Liver (tissue), 9 donors: ENCODE results near the gene GDF9. TPM values are rescaled to one million over a fixed set of nuclear protein-coding genes. Genes with fewer than 3 reads are reported as not detected.

Experiments used
- DNase-seq: peaks from one replicate; pipeline ENCODE4 v3.0.0-alpha.2; 2017; ENCODE audit warnings: low spot score
- H3K27ac ChIP-seq, 2 donors: one replicate each; pipeline ENCODE4 v1.7.0; 2013; ENCODE audit warnings: inconsistent platforms in 2 of 2, low read length in 2 of 2, control low read depth in 1 of 2, low read depth in 1 of 2, mild to moderate bottlenecking in 1 of 2
- H3K27me3 ChIP-seq, 4 donors: one replicate each; pipeline versions ENCODE4 v1.6.1 to v1.7.0; 2013; ENCODE audit warnings: low read length in 3 of 4, inconsistent platforms in 1 of 4, mild to moderate bottlenecking in 1 of 4, moderate library complexity in 1 of 4; ENCODE audit not compliant: control insufficient read depth in 4 of 4, insufficient read depth in 4 of 4
- H3K36me3 ChIP-seq, 4 donors: one replicate each; pipeline versions ENCODE4 v1.6.1 to v1.7.0; 2013; ENCODE audit warnings: low read length in 3 of 4, mild to moderate bottlenecking in 3 of 4, low read depth in 1 of 4, moderate library complexity in 1 of 4; ENCODE audit not compliant: control insufficient read depth in 4 of 4, insufficient read depth in 3 of 4
- H3K4me1 ChIP-seq, 4 donors: one replicate each; pipeline versions ENCODE4 v1.6.1 to v1.7.0; 2013; ENCODE audit warnings: low read length in 3 of 4, mild to moderate bottlenecking in 3 of 4, moderate library complexity in 1 of 4; ENCODE audit not compliant: control insufficient read depth in 4 of 4, insufficient read depth in 4 of 4
- H3K4me3 ChIP-seq, 3 donors: one replicate each; pipeline versions ENCODE4 v1.6.1 to v1.7.0; 2013; ENCODE audit warnings: low read length in 3 of 3, control low read depth in 1 of 3, low read depth in 1 of 3, mild to moderate bottlenecking in 1 of 3
- H3K9ac ChIP-seq, 2 donors: one replicate each; pipeline ENCODE4 v1.7.0; 2013; ENCODE audit warnings: low read length in 2 of 2, mild to moderate bottlenecking in 2 of 2, moderate library complexity in 2 of 2, control low read depth in 1 of 2, low read depth in 1 of 2
- H3K9me3 ChIP-seq, 4 donors: one replicate each; pipeline versions ENCODE4 v1.6.1 to v1.7.0; 2013; ENCODE audit warnings: low read length in 3 of 4; ENCODE audit not compliant: control insufficient read depth in 4 of 4
- EGR1 ChIP-seq, 2 donors: IDR thresholded peaks; 2 replicates each; pipeline ENCODE4 v1.6.1; 2016 to 2018; ENCODE audit warnings: antibody characterized with exemption in 2 of 2, low read depth in 2 of 2
- FOXA1 ChIP-seq: IDR thresholded peaks from 2 replicates; pipeline ENCODE4 v1.6.1; 2016; ENCODE audit warnings: antibody characterized with exemption
- FOXA2 ChIP-seq: IDR thresholded peaks from 2 replicates; pipeline ENCODE4 v1.6.1; 2016; ENCODE audit warnings: antibody characterized with exemption
- GABPA ChIP-seq, 2 donors: IDR thresholded peaks in 1 of 2; conservative IDR thresholded peaks in 1 of 2; 2 replicates each; pipeline ENCODE4 v1.6.1; 2016; ENCODE audit warnings: antibody characterized with exemption in 2 of 2, mild to moderate bottlenecking in 1 of 2, moderate library complexity in 1 of 2
- HNF4A ChIP-seq, 2 donors: conservative IDR thresholded peaks; 2 replicates each; pipeline ENCODE4 v1.6.1; 2016; ENCODE audit warnings: antibody characterized with exemption in 2 of 2, mild to moderate bottlenecking in 2 of 2
- HNF4G ChIP-seq: IDR thresholded peaks from 2 replicates; pipeline ENCODE4 v1.6.1; 2016; ENCODE audit warnings: antibody characterized with exemption
- NR2F2 ChIP-seq: IDR thresholded peaks from 2 replicates; pipeline ENCODE4 v1.6.1; 2016; ENCODE audit warnings: antibody characterized with exemption
- RAD21 ChIP-seq, 2 donors: IDR thresholded peaks; 2 replicates each; pipeline ENCODE4 v1.6.1; 2016; ENCODE audit warnings: antibody characterized with exemption in 2 of 2, mild to moderate bottlenecking in 2 of 2
- REST ChIP-seq: IDR thresholded peaks from 2 replicates; pipeline ENCODE4 v1.6.1; 2016; ENCODE audit warnings: antibody characterized with exemption, mild to moderate bottlenecking
- RXRA ChIP-seq, 2 donors: IDR thresholded peaks; 2 replicates each; pipeline ENCODE4 v1.6.1; 2017 to 2018; ENCODE audit warnings: antibody characterized with exemption in 2 of 2, mild to moderate bottlenecking in 1 of 2
- YY1 ChIP-seq: IDR thresholded peaks from 2 replicates; pipeline ENCODE4 v1.6.1; 2016; ENCODE audit warnings: antibody characterized with exemption, mild to moderate bottlenecking
- ZBTB33 ChIP-seq: IDR thresholded peaks from 2 replicates; pipeline ENCODE4 v1.6.1; 2016; ENCODE audit warnings: antibody characterized with exemption
- WGBS: extraction: QIAGEN DNeasy Blood & Tissue Kit; methylation state at CpG from one replicate; pipeline ENCODE4 v1.1.7; 2013; 5-methylcytosine and 5-hydroxymethylcytosine counted together
- polyA plus RNA-seq, 2 donors: library from polyadenylated mRNA; stranded (reverse) in 1 of 2; unstranded in 1 of 2; fragments of 200-250 nt in 1 of 2; fragments of >200 nt in 1 of 2; fragmentation: Nextera tagmentation in 1 of 2; extraction: Ambion mirVana in 1 of 2; gene quantifications; one replicate each; pipeline versions ENCODE4 v1.2.1 to v1.2.3, GENCODE V29; 2013 to 2015
- total RNA-seq, 2 donors: library from RNA; depleted of rRNA; stranded (reverse); fragments of >200 nt; gene quantifications; one replicate each; pipeline ENCODE4 v1.2.3, GENCODE V29; 2014
- TF ChIP-seq, protein P1 (sequence below): fragments of 150-350 bp; IDR thresholded peaks from 2 replicates; pipeline ENCODE4 v1.5.1; 2017; ENCODE audit warnings: improper control_type of control experiment, low read depth, low read length; ENCODE audit not compliant: missing input control
- TF ChIP-seq, protein P2 (sequence below): IDR thresholded peaks from 2 replicates; pipeline ENCODE4 v1.6.1; 2016; ENCODE audit warnings: antibody characterized with exemption
- TF ChIP-seq, protein P3 (sequence below): IDR thresholded peaks from 2 replicates; pipeline ENCODE4 v1.6.1; 2016; ENCODE audit warnings: antibody characterized with exemption
- donor health status: healthy.
- donor health status: healthy.
- donor health status: healthy.
- donor health status: healthy.
- donor health status: healthy.

The GDF9 gene
- total and polyA plus RNA-seq, 4 donors, result 0.08 to 0.10 (median 0.08) TPM; not detected in 1

DNA sequence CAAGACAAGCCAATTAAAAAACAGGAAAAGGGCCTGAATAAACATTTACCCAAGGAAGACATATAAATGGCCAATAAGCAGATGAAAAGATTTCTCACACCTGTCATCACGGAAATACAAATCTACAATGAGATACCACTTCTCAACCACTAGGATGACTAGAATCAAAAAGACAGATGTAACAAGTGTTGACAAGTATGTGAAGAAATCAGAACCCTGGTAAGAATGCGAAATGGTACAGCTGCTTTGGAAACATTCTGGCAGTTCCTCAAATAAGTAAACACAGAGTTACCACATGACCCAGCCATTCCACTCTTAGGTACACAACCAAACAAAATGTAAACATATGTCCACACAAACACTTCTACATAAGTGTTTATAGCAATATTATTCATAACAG lies 39.7 kb upstream of the GDF9 start (continued):
- peak; percentile 62 to 70 for TF ChIP-seq RAD21 (IDR thresholded peaks at IDR 0.05)
- TF ChIP-seq HNF4G, result peak; percentile 40
- no peak for TF ChIP-seq NR2F2

DNA sequence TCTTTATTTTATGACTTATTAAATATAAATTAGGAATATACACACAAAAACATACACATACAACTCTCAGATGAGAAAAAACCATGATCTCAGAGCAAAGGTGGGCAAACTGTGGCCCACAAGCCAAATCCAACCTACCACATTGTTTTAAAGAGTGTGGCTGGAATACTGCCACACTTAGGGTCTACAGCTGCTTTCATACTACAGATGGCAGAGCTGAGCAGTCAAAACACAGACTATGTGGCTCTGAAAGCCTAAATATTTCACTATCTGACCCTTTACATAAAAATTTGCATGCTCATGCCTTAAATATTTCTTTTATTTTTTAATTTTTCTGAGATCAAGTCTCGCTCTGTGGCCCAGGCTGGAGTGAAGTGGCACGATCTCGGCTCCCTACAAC lies 35.5 kb upstream of the GDF9 start:
- TF ChIP-seq GABPA (IDR thresholded peaks at IDR 0.05 in 1 of 2, conservative IDR thresholded peaks at IDR 0.05 in 1 of 2) (no peak), FOXA1 (no peak), RAD21 (IDR thresholded peaks at IDR 0.05) (no peak), YY1 (no peak)
- TF ChIP-seq, protein P1, sequence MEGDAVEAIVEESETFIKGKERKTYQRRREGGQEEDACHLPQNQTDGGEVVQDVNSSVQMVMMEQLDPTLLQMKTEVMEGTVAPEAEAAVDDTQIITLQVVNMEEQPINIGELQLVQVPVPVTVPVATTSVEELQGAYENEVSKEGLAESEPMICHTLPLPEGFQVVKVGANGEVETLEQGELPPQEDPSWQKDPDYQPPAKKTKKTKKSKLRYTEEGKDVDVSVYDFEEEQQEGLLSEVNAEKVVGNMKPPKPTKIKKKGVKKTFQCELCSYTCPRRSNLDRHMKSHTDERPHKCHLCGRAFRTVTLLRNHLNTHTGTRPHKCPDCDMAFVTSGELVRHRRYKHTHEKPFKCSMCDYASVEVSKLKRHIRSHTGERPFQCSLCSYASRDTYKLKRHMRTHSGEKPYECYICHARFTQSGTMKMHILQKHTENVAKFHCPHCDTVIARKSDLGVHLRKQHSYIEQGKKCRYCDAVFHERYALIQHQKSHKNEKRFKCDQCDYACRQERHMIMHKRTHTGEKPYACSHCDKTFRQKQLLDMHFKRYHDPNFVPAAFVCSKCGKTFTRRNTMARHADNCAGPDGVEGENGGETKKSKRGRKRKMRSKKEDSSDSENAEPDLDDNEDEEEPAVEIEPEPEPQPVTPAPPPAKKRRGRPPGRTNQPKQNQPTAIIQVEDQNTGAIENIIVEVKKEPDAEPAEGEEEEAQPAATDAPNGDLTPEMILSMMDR, result no peak
- TF ChIP-seq, protein P2, sequence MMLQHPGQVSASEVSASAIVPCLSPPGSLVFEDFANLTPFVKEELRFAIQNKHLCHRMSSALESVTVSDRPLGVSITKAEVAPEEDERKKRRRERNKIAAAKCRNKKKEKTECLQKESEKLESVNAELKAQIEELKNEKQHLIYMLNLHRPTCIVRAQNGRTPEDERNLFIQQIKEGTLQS, result no peak
- Histone ChIP-seq H3K27me3 (no peaks in the 10 kb centered on the region), H3K4me3 (no peak overlapping the region), H3K27ac (no peak overlapping the region), H3K36me3 (peaks cover 3 to 43% (median 17%) of the 10 kb centered on the region in 4 donors), H3K9ac (no peak overlapping the region), H3K4me1 (peaks cover 0 to 8% (median 4%) of the 10 kb centered on the region in 4 donors), H3K9me3 (no peaks in the 10 kb centered on the region)
- 98% methylated on average over 3 of the region's 3 CpGs for WGBS
- DNase-seq, result no peak

GRCh38 chr5:132901036-132901435 lies 34.8 kb upstream of the GDF9 start:
- Histone ChIP-seq H3K36me3 (peaks cover 3 to 50% (median 23%) of the 10 kb centered on the region in 4 donors), H3K27me3 (no peaks in the 10 kb centered on the region), H3K4me3 (no peak overlapping the region), H3K9me3 (no peaks in the 10 kb centered on the region), H3K9ac (no peak overlapping the region), H3K4me1 (peaks cover 0 to 8% (median 4%) of the 10 kb centered on the region in 4 donors), H3K27ac (no peak overlapping the region)
- no peak for DNase-seq
- no peak for TF ChIP-seq YY1
- TF ChIP-seq FOXA2, result no peak
- TF ChIP-seq NR2F2, result no peak
- no peak for TF ChIP-seq RXRA (IDR thresholded peaks at IDR 0.05)
- TF ChIP-seq REST, result no peak
- 91% methylated on average over 4 of the region's 4 CpGs for WGBS

- Histone ChIP-seq H3K9me3 (no peaks in the 10 kb centered on the region), H3K9ac (no peak overlapping the region), H3K36me3 (peaks cover 6 to 65% (median 47%) of the 10 kb centered on the region in 4 donors), H3K27me3 (no peaks in the 10 kb centered on the region), H3K27ac (no peak overlapping the region), H3K4me1 (no peaks in the 10 kb centered on the region), H3K4me3 (no peak overlapping the region)
- WGBS, result 78% methylated on average over 3 of the region's 3 CpGs
- no peak for DNase-seq
- TF ChIP-seq EGR1 (IDR thresholded peaks at IDR 0.05; ENCODE audit: low read depth in 2 of 2) (no peak), ZBTB33 (no peak), HNF4G (no peak), FOXA1 (no peak), HNF4A (conservative IDR thresholded peaks at IDR 0.05) (no peak), RAD21 (IDR thresholded peaks at IDR 0.05) (no peak)
- TF ChIP-seq, protein P3, sequence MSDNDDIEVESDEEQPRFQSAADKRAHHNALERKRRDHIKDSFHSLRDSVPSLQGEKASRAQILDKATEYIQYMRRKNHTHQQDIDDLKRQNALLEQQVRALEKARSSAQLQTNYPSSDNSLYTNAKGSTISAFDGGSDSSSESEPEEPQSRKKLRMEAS, result no peak
Observed at GRCh38 chr5:132898094-132898493, 31.8 kb upstream of the GDF9 start.
